HCT116 (cell line): ENCODE data around the gene GPBAR1. TPM values are rescaled to one million over a fixed set of nuclear protein-coding genes. Genes with fewer than 3 reads are reported as not detected.

Source experiments
- ATAC-seq: fragments of 200-7000 bp; cut with Tn5 transposase; 2 replicates; pipeline ENCODE4 v1.9.1; 2020; ENCODE audit warnings: mild to moderate bottlenecking, moderate library complexity
- BruUV-seq: library from RNA; stranded (reverse); fragments of 400-500 nt; replicated peaks from 2 replicates; lab custom pipeline; 2021; lab: Mats Ljungman, UMichigan
- CTCF ChIA-PET: fragments of 300-600 bp; sonication (Branson Sonifier 250); formaldehyde crosslinking; loops from one replicate; lab custom pipeline; 2021; ENCODE audit warnings: antibody characterized with exemption; lab: Charles Lee
- POLR2A ChIA-PET: fragments of 300-600, 350-600 bp; sonication (Branson Sonifier 250); formaldehyde crosslinking; loops from one replicate; lab custom pipeline; 2021; ENCODE audit warnings: antibody characterized with exemption; lab: Charles Lee
- RAD21 ChIA-PET, 2 experiments: fragments of 300-600 bp; sonication (Branson Sonifier 250); formaldehyde crosslinking; loops; one replicate each; lab custom pipeline; 2023; ENCODE audit warnings: low total read pairs in 2 of 2; ENCODE audit not compliant: uncharacterized antibody in 2 of 2, unreplicated experiment in 2 of 2, low non-redundant PET in 1 of 2; lab: Charles Lee
- DNase-seq: peaks from one replicate; pipeline ENCODE4 v3.0.0-alpha.2; 2010; ENCODE audit warnings: low read depth, low spot score
- H2AFZ ChIP-seq: fragments of 200-600 bp; shearing (Covaris generic), sonication (generic); 2 replicates; pipeline ENCODE4 v1.6.1; 2017; ENCODE audit warnings: low read depth, mixed run types, mixed read lengths, antibody characterized with exemption, low read length; ENCODE audit not compliant: poor library complexity, severe bottlenecking
- H3K27ac ChIP-seq: 2 replicates; pipeline ENCODE4 v1.5.1; 2012; ENCODE audit warnings: low read depth, low read length
- H3K27me3 ChIP-seq: fragments of 200-600 bp; sonication (generic); 2 replicates; pipeline ENCODE4 v1.6.1; 2016; ENCODE audit warnings: mixed run types, low read length, mixed read lengths; ENCODE audit not compliant: insufficient read depth
- H3K36me3 ChIP-seq, 2 experiments: fragments of 200-500 bp in 1 of 2; fragments of 200-600 bp in 1 of 2; sonication (Bioruptor generic) in 1 of 2; sonication (generic) in 1 of 2; 2 replicates each; pipeline versions ENCODE4 v1.5.1 to v1.6.1; 2014 to 2016; ENCODE audit warnings: low read length in 2 of 2, inconsistent platforms in 1 of 2, mixed read lengths in 1 of 2, mixed run types in 1 of 2; ENCODE audit not compliant: insufficient read depth in 2 of 2, control insufficient read depth in 1 of 2
- H3K4me1 ChIP-seq, 2 experiments: fragments of 200-600 bp in 1 of 2; sonication (generic) in 1 of 2; 2 replicates each; pipeline versions ENCODE4 v1.5.1 to v1.6.1; 2012 to 2017; ENCODE audit warnings: low read length in 2 of 2, inconsistent platforms in 1 of 2, mild to moderate bottlenecking in 1 of 2, mixed read lengths in 1 of 2, mixed run types in 1 of 2, moderate library complexity in 1 of 2; ENCODE audit not compliant: insufficient read depth in 2 of 2, control insufficient read depth in 1 of 2
- H3K4me2 ChIP-seq: fragments of 200-600 bp; sonication (generic); 2 replicates; pipeline ENCODE4 v1.6.1; 2017; ENCODE audit warnings: mixed run types, low read length, mixed read lengths
- H3K4me3 ChIP-seq, 2 experiments: fragments of 200-600 bp in 1 of 2; sonication (generic) in 1 of 2; replicated peaks in 1 of 2; 2 replicates each; pipeline ENCODE4 v1.5.1; 2011 to 2016; ENCODE audit warnings: low read length in 2 of 2, control low read depth in 1 of 2, low read depth in 1 of 2, mild to moderate bottlenecking in 1 of 2, mixed read lengths in 1 of 2, mixed run types in 1 of 2
- H3K79me2 ChIP-seq: fragments of 200-600 bp; sonication (generic); 2 replicates; pipeline ENCODE4 v1.6.1; 2017; ENCODE audit warnings: mild to moderate bottlenecking, mixed run types, low read length, moderate library complexity, mixed read lengths; ENCODE audit not compliant: insufficient read depth
- H3K9ac ChIP-seq: fragments of 200-600 bp; sonication (generic); 2 replicates; pipeline ENCODE4 v1.6.1; 2016; ENCODE audit warnings: low read length, mixed read lengths
- H3K9me2 ChIP-seq: fragments of 200-600 bp; sonication (generic), shearing (Covaris generic); 2 replicates; pipeline ENCODE4 v1.6.1; 2017; ENCODE audit warnings: mixed run types, mild to moderate bottlenecking, moderate library complexity; ENCODE audit not compliant: insufficient read depth
- H3K9me3 ChIP-seq, 2 experiments: fragments of 200-500 bp in 1 of 2; fragments of 200-600 bp in 1 of 2; sonication (Bioruptor generic) in 1 of 2; sonication (generic) in 1 of 2; 2 replicates each; pipeline ENCODE4 v1.6.1; 2014 to 2017; ENCODE audit warnings: low read length in 2 of 2, mixed read lengths in 2 of 2, inconsistent platforms in 1 of 2, low read depth in 1 of 2, mild to moderate bottlenecking in 1 of 2, mixed run types in 1 of 2, moderate library complexity in 1 of 2; ENCODE audit not compliant: control insufficient read depth in 1 of 2, insufficient read depth in 1 of 2
- H4K20me1 ChIP-seq: fragments of 200-600 bp; sonication (generic), shearing (Covaris generic); 2 replicates; pipeline ENCODE4 v1.6.1; 2017; ENCODE audit warnings: mixed run types, mild to moderate bottlenecking, moderate library complexity; ENCODE audit not compliant: insufficient read depth
- ATF3 ChIP-seq: IDR thresholded peaks from 2 replicates; pipeline ENCODE4 v1.6.1; 2012
- CBX3 ChIP-seq: IDR thresholded peaks from 2 replicates; pipeline ENCODE4 v1.6.1; 2012; ENCODE audit warnings: low read depth
- CEBPB ChIP-seq: IDR thresholded peaks from 2 replicates; pipeline ENCODE4 v1.6.1; 2012; ENCODE audit warnings: low read depth
- CTCF ChIP-seq, 3 experiments: fragments of 200-600 bp in 1 of 3; sonication (generic) in 1 of 3; IDR thresholded peaks in 2 of 3; conservative IDR thresholded peaks in 1 of 3; 2 replicates each; pipeline ENCODE4 v1.5.1; 2012 to 2017; ENCODE audit warnings: low read depth in 2 of 3, low read length in 2 of 3, antibody characterized with exemption in 1 of 3, borderline replicate concordance in 1 of 3, control low read depth in 1 of 3, mild to moderate bottlenecking in 1 of 3, mixed read lengths in 1 of 3, mixed run types in 1 of 3, moderate library complexity in 1 of 3; ENCODE audit not compliant: insufficient read depth in 1 of 3
- EGR1 ChIP-seq: IDR thresholded peaks from 2 replicates; pipeline ENCODE4 v1.6.1; 2012; ENCODE audit warnings: low read depth
- ELF1 ChIP-seq: IDR thresholded peaks from 2 replicates; pipeline ENCODE4 v1.6.1; 2012; ENCODE audit warnings: low read depth, borderline replicate concordance
- EZH2phosphoT487 ChIP-seq: fragments of 200-600 bp; IDR thresholded peaks from 2 replicates; pipeline ENCODE4 v1.6.1; 2018; ENCODE audit warnings: antibody characterized with exemption, borderline replicate concordance
- JUND ChIP-seq: IDR thresholded peaks from 2 replicates; pipeline ENCODE4 v1.6.1; 2012
- MAX ChIP-seq: IDR thresholded peaks from 2 replicates; pipeline ENCODE4 v1.6.1; 2012
- POLR2A ChIP-seq: IDR thresholded peaks from 2 replicates; pipeline ENCODE4 v1.7.0; 2011; ENCODE audit warnings: borderline replicate concordance; ENCODE audit not compliant: insufficient read depth, insufficient read length; ENCODE audit errors: extremely low read depth
- REST ChIP-seq: IDR thresholded peaks from 2 replicates; pipeline ENCODE4 v1.6.1; 2012; ENCODE audit warnings: low read depth
- SIN3A ChIP-seq: IDR thresholded peaks from 2 replicates; pipeline ENCODE4 v1.6.1; 2012; ENCODE audit warnings: low read depth
- SP1 ChIP-seq: IDR thresholded peaks from 2 replicates; pipeline ENCODE4 v1.6.1; 2012; ENCODE audit warnings: low read depth
- TCF7L2 ChIP-seq: IDR thresholded peaks from 2 replicates; pipeline ENCODE4 v1.7.0; 2011; ENCODE audit warnings: borderline replicate concordance, inconsistent platforms; ENCODE audit not compliant: insufficient read depth, insufficient read length; ENCODE audit errors: extremely low read depth
- YY1 ChIP-seq: IDR thresholded peaks from 2 replicates; pipeline ENCODE4 v1.6.1; 2011; ENCODE audit warnings: low read length, low read depth, moderate library complexity, mild to moderate bottlenecking; ENCODE audit not compliant: insufficient replicate concordance; ENCODE audit errors: extremely low read depth
- ZBTB33 ChIP-seq: IDR thresholded peaks from 2 replicates; pipeline ENCODE4 v1.6.1; 2011; ENCODE audit warnings: mild to moderate bottlenecking, low read length, moderate library complexity; ENCODE audit not compliant: insufficient replicate concordance; ENCODE audit errors: extremely low read depth
- ZFX ChIP-seq: fragments of 450-650 bp; IDR thresholded peaks from 2 replicates; pipeline ENCODE4 v1.6.1; 2017
- ZNF274 ChIP-seq: fragments of 200-500 bp; sonication (Bioruptor generic); IDR thresholded peaks from 2 replicates; pipeline ENCODE4 v1.6.1; 2014; ENCODE audit warnings: mild to moderate bottlenecking, low read depth, low read length, inconsistent platforms
- intact Hi-C: fragments of 100-400 bp; cut with micrococcal nuclease; formaldehyde crosslinking; loops from 2 replicates; pipeline ENCODE4 v1.10.0; 2022
- total RNA-seq: library from RNA; stranded (reverse); gene quantifications from one replicate; pipeline ENCODE4 v1.2.1, GENCODE V29; 2021; ENCODE audit not compliant: unreplicated experiment

The GPBAR1 gene
- total RNA-seq, 1 experiment from 2014 or later = 0.27 TPM

- BruUV-seq = no TSS peak
- peak overlapping the region in 1 of 2 experiments; percentile 91; a peak in 2 of 4 replicates for H3K4me3 ChIP-seq
- intact Hi-C loops = loop anchor here (1.0 to 5.0 kb wide), 5 partner anchors 85 to 575 kb away; no protein-coding TSS in a partner anchor
- RAD21 ChIA-PET = interaction anchor here in 1 of 2 experiments (0.5 kb wide), 1 partner anchor 105 kb away, joined by 3 read pairs; no protein-coding TSS in a partner anchor
- H3K4me1 ChIP-seq = peaks cover 13 to 28% of the 10 kb centered on the region in 2 experiments
- H3K36me3 ChIP-seq = peaks cover 27 to 34% of the 10 kb centered on the region in 2 experiments; a peak in 3 of 4 replicates
- H4K20me1 ChIP-seq = no peaks in the 10 kb centered on the region
- no peak overlapping the region for H2AFZ ChIP-seq
- H3K27ac ChIP-seq = peak overlapping the region; percentile 42; the same call in 1 of the 2 replicates
- no peaks in the 10 kb centered on the region for H3K27me3 ChIP-seq
- no peak for ATAC-seq
- CTCF ChIA-PET = interaction anchor here (0.8 to 2.9 kb wide), 8 partner anchors 84 to 575 kb away, joined by 3 to 22 read pairs (median 4); partner anchors contain the start of gene CATIP
- TF ChIP-seq REST (no peak), SP1 (no peak), ZNF274 (no peak), CBX3 (no peak), JUND (no peak), ATF3 (no peak), EGR1 (no peak), CEBPB (no peak), SIN3A (no peak), YY1 (no peak), POLR2A (no peak), ZFX (no peak), ZBTB33 (no peak), CTCF (IDR thresholded peaks at IDR 0.05 in 2 of 3, conservative IDR thresholded peaks at IDR 0.05 in 1 of 3; ENCODE audit: borderline replicate concordance in 1 of 3, insufficient read depth in 1 of 3, low read depth in 2 of 3, low read length in 2 of 3) (no peak), TCF7L2 (no peak), ELF1 (no peak), MAX (no peak), EZH2phosphoT487 (no peak)
- TF ChIP-seq, all 23 proteins: peak for 0
- peak overlapping the region; percentile 77; the same call in 1 of the 2 replicates for H3K9ac ChIP-seq
- H3K9me3 ChIP-seq = no peaks in the 10 kb centered on the region
- H3K4me2 ChIP-seq = peak overlapping the region; percentile 94
- DNase-seq = no peak
- POLR2A ChIA-PET = interaction anchor here (2.4 kb wide), 1 partner anchor 15 kb away, joined by 19 read pairs; no protein-coding TSS in a partner anchor
- no peaks in the 10 kb centered on the region for H3K9me2 ChIP-seq
- peaks cover 23% of the 10 kb centered on the region for H3K79me2 ChIP-seq
Observed at GRCh38 chr2:218271865-218272530, 11.2 kb downstream of the GPBAR1 start.
